Measurements from ENCODE around the gene PHPT1.

DNA sequence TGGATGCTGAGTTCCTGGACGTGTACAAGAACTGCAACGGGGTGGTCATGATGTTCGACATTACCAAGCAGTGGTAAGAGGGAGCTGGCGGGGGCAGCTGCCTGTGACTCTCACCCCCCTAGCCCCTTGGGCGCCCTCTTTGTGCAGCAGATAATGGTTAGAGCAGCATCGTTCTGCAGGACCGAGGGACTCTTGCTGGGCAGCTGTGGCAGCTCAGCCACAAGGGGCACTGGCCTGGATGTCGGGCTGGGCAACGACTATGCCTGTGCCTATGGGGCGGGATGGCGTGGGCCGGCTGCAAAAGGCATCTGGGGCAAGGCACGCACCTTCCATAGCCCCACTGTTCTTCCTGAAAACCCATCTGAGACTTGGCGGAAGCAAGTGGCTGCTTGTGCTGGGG lies 19.8 kb upstream of the PHPT1 start:
- TF ChIP-seq CTCF (IDR thresholded peaks at IDR 0.05; ENCODE audit: low read length) (no peak), EZH2 (IDR thresholded peaks at IDR 0.05; ENCODE audit: borderline replicate concordance, low read length) (no peak)
